GM12892 (cell line): Measurements from ENCODE around the gene UBE3A.

Experiments
- DNase-seq: peaks from one replicate; pipeline ENCODE4 v3.0.0; 2011; ENCODE audit not compliant: insufficient read length
- FAIRE-seq: peaks from 2 replicates; lab custom pipeline; 2011; peaks lifted over from hg19 to GRCh38; lab: Jason Lieb, UNC
- POLR2A ChIP-seq: IDR thresholded peaks from 2 replicates; pipeline ENCODE4 v1.6.1; 2011; ENCODE audit warnings: low read depth, low read length, control low read depth
- POLR2AphosphoS5 ChIP-seq: IDR thresholded peaks from 2 replicates; pipeline ENCODE4 v1.6.1; 2011; ENCODE audit warnings: low read depth, low read length, control low read depth
- TAF1 ChIP-seq: IDR thresholded peaks from 2 replicates; pipeline ENCODE4 v1.6.1; 2011; ENCODE audit warnings: low read depth, mild to moderate bottlenecking, control low read depth, low read length, borderline replicate concordance

Gene UBE3A

GRCh38 chr15:25287823-25288222 lies 151.0 kb downstream of the UBE3A start:
- DNase-seq (no peak), FAIRE-seq (no peak)
- TF ChIP-seq POLR2AphosphoS5 (no peak), POLR2A (no peak), TAF1 (no peak)
